HepG2 (cell line): ENCODE measurements around the gene SEMA3B. TPM values are rescaled to one million over a fixed set of nuclear protein-coding genes. Genes with fewer than 3 reads are reported as not detected.
A peak's percentile ranks its signal among the peaks of the same experiment; 100 is the strongest.

Source experiments
- AHR ChIP-seq: IDR thresholded peaks from 2 replicates; pipeline ENCODE4 v1.6.1; 2018; ENCODE audit warnings: missing genetic modification reagents, missing compliant biosample characterization
- CTCF ChIP-seq: sonication (generic); formaldehyde crosslinking; IDR thresholded peaks from 2 replicates; pipeline ENCODE4 v1.5.0; 2020; ENCODE audit warnings: mild to moderate bottlenecking, missing genetic modification reagents, moderate library complexity
- DDIT3 ChIP-seq: sonication (generic); formaldehyde crosslinking; IDR thresholded peaks from 2 replicates; pipeline ENCODE4 v1.4.0; 2020; ENCODE audit warnings: mild to moderate bottlenecking, missing genetic modification reagents
- ETV5 ChIP-seq: IDR thresholded peaks from 2 replicates; pipeline ENCODE4 v1.6.1; 2018; ENCODE audit warnings: missing biosample characterization, missing genetic modification reagents, inconsistent platforms, borderline replicate concordance
- FLYWCH1 ChIP-seq: sonication (generic); formaldehyde crosslinking; IDR thresholded peaks from 2 replicates; pipeline ENCODE4 v1.8.1; 2023; ENCODE audit warnings: mild to moderate bottlenecking, missing genetic modification reagents
- HOXA5 ChIP-seq: sonication (generic); formaldehyde crosslinking; IDR thresholded peaks from 2 replicates; pipeline ENCODE4 v1.4.0; 2020; ENCODE audit warnings: missing genetic modification reagents
- MBNL3 ChIP-seq: fragments of 250-450 bp; sonication (Bioruptor Pico); conservative IDR thresholded peaks from 2 replicates; pipeline ENCODE4 v1.8.0; 2022; ENCODE audit warnings: mild to moderate bottlenecking, inconsistent platforms
- MXD1 ChIP-seq: sonication (generic); formaldehyde crosslinking; IDR thresholded peaks from 2 replicates; pipeline ENCODE4 v1.4.0; 2020; ENCODE audit warnings: mild to moderate bottlenecking, missing genetic modification reagents
- NFE2L1 ChIP-seq: sonication (generic); formaldehyde crosslinking; IDR thresholded peaks from 2 replicates; pipeline ENCODE4 v1.4.0; 2020; ENCODE audit warnings: missing genetic modification reagents, mild to moderate bottlenecking, borderline replicate concordance
- NFYC ChIP-seq: IDR thresholded peaks from 2 replicates; pipeline ENCODE4 v1.6.1; 2016; ENCODE audit warnings: missing genetic modification reagents, missing compliant biosample characterization
- PAWR ChIP-seq: sonication (generic); formaldehyde crosslinking; IDR thresholded peaks from 2 replicates; pipeline ENCODE4 v1.4.0; 2020; ENCODE audit warnings: missing genetic modification reagents, mild to moderate bottlenecking, borderline replicate concordance
- ZBTB34 ChIP-seq: sonication (generic); formaldehyde crosslinking; IDR thresholded peaks from 2 replicates; pipeline ENCODE4 v1.8.0; 2022; ENCODE audit warnings: mild to moderate bottlenecking, missing genetic modification reagents
- ZHX2 ChIP-seq, 2 experiments: sonication (generic) in 1 of 2; formaldehyde crosslinking in 1 of 2; IDR thresholded peaks; 2 replicates each; pipeline versions ENCODE4 v1.6.1 to v1.9.0; 2014 to 2022; ENCODE audit warnings: antibody characterized with exemption in 1 of 2, borderline replicate concordance in 1 of 2, inconsistent platforms in 1 of 2, low read depth in 1 of 2, missing genetic modification reagents in 1 of 2
- ZMYM2 ChIP-seq: sonication (generic); formaldehyde crosslinking; IDR thresholded peaks from 2 replicates; pipeline ENCODE4 v1.8.0; 2022; ENCODE audit warnings: mild to moderate bottlenecking, missing genetic modification reagents
- ZNF253 ChIP-seq: sonication (generic); formaldehyde crosslinking; IDR thresholded peaks from 2 replicates; pipeline ENCODE4 v1.8.0; 2022; ENCODE audit warnings: mild to moderate bottlenecking, missing genetic modification reagents, borderline replicate concordance
- ZNF333 ChIP-seq: sonication (generic); formaldehyde crosslinking; IDR thresholded peaks from 2 replicates; pipeline ENCODE4 v1.4.0; 2020; ENCODE audit warnings: mild to moderate bottlenecking, missing genetic modification reagents, borderline replicate concordance
- ZNF343 ChIP-seq: sonication (generic); formaldehyde crosslinking; IDR thresholded peaks from 2 replicates; pipeline ENCODE4 v1.4.0; 2020; ENCODE audit warnings: mild to moderate bottlenecking, missing genetic modification reagents
- ZNF644 ChIP-seq: IDR thresholded peaks from 2 replicates; pipeline ENCODE4 v1.6.1; 2016; ENCODE audit warnings: low read depth
- ZNF737 ChIP-seq: sonication (generic); formaldehyde crosslinking; IDR thresholded peaks from 2 replicates; pipeline ENCODE4 v1.5.0; 2020; ENCODE audit warnings: missing genetic modification reagents, mild to moderate bottlenecking, borderline replicate concordance
- ZNF83 ChIP-seq: sonication (generic); formaldehyde crosslinking; IDR thresholded peaks from 2 replicates; pipeline ENCODE4 v1.4.0; 2020; ENCODE audit warnings: missing genetic modification reagents, mild to moderate bottlenecking, borderline replicate concordance
- polyA plus RNA-seq, 8 experiments: library from polyadenylated mRNA; depleted of rRNA in 3 of 8; stranded (reverse) in 7 of 8; unstranded in 1 of 8; fragments of >200 nt; fragmentation: Illumina TruSeq in 4 of 8; extraction: Trizol in 4 of 8; gene quantifications; 2 replicates each; pipeline versions ENCODE4 v1.2.1 to v1.2.3, GENCODE V29; 2011 to 2016; ENCODE audit warnings: low read depth in 4 of 8, missing spikeins in 1 of 8, mixed read lengths in 1 of 8; ENCODE audit not compliant: insufficient read depth in 1 of 8
- total RNA-seq, 5 experiments: library from RNA; depleted of rRNA; stranded (reverse); fragments of >200 nt; fragmentation: Illumina TruSeq; extraction: Trizol; gene quantifications; 2 replicates each; pipeline ENCODE4 v1.2.3, GENCODE V29; 2016; ENCODE audit warnings: low read depth in 1 of 5

Gene SEMA3B
- total and polyA plus RNA-seq, 2 of the 13 experiments (the other 11 are each of a cell fraction or from before 2014, with no cell fraction given): 93.2 to 158 TPM

- TF ChIP-seq ZNF83 (CRISPR knock-in tag): no peak
- no peak for TF ChIP-seq MXD1 (CRISPR knock-in tag)
- TF ChIP-seq ZHX2 (IDR thresholded peaks at IDR 0.05; ENCODE audit: low read depth): 0 out of 2 replicates have a peak, but pooled peaks have one; percentile 25
- no peak for TF ChIP-seq ZHX2 (CRISPR knock-in tag; IDR thresholded peaks at IDR 0.05; ENCODE audit: borderline replicate concordance)
- no peak for TF ChIP-seq DDIT3 (CRISPR knock-in tag)
- TF ChIP-seq NFE2L1 (CRISPR knock-in tag): no peak
- TF ChIP-seq ZNF644 (CRISPR knock-in tag): no peak
- no peak for TF ChIP-seq ZNF343 (CRISPR knock-in tag)
- TF ChIP-seq NFYC (CRISPR knock-in tag): no peak
- TF ChIP-seq ZNF253 (CRISPR knock-in tag): no peak
- no peak for TF ChIP-seq AHR (CRISPR knock-in tag)
- TF ChIP-seq CTCF (CRISPR knock-in tag): no peak
- TF ChIP-seq ZNF737 (CRISPR knock-in tag): no peak
- TF ChIP-seq ZNF333 (CRISPR knock-in tag): 0 out of 2 replicates have a peak, but pooled peaks have one; percentile 14
- no peak for TF ChIP-seq FLYWCH1 (CRISPR knock-in tag)
- no peak for TF ChIP-seq HOXA5 (CRISPR knock-in tag)
- no peak for TF ChIP-seq PAWR (CRISPR knock-in tag)
- peak; percentile 48; the same call in 1 of the 2 replicates for TF ChIP-seq ETV5 (CRISPR knock-in tag)
- TF ChIP-seq ZBTB34: no peak
- no peak for TF ChIP-seq ZMYM2 (CRISPR knock-in tag)
- TF ChIP-seq MBNL3 (CRISPR knock-in tag): no peak
These were observed 53.6 kb downstream of the SEMA3B start, which contains the start of gene HYAL2 (continued) for GRCh38 chr3:50322386-50323091.
